ENCODE results near the gene TTBK1. TPM values are rescaled to one million over a fixed set of nuclear protein-coding genes. Genes with fewer than 3 reads are reported as not detected.
A peak's percentile ranks its signal among the peaks of the same experiment; 100 is the strongest.

The TTBK1 gene
- total and polyA plus RNA-seq, 2 of the 4 experiments (the other 2 are of a cell fraction) = 0.02 TPM; not detected in 1

- TF ChIP-seq POLR2A (IDR thresholded peaks at IDR 0.05; ENCODE audit: low read depth, low read length) (no peak), RAD21 (IDR thresholded peaks at IDR 0.05; ENCODE audit: low read length) (no peak), FOS (IDR thresholded peaks at IDR 0.05; ENCODE audit: low read depth, low read length) (no peak), MXI1 (IDR thresholded peaks at IDR 0.05; ENCODE audit: borderline replicate concordance, low read depth, low read length) (no peak), CEBPB (IDR thresholded peaks at IDR 0.05; ENCODE audit: low read depth, low read length) (no peak)
These were observed 19.6 kb downstream of the TTBK1 start (continued) for GRCh38 chr6:43262780-43263313.

GRCh38 chr6:43263314-43264178, 20.3 kb downstream of the TTBK1 start:
- Histone ChIP-seq H3K56ac (ENCODE audit: extremely low read depth, insufficient read depth, low read length) (no peak overlapping the region), H3K9me3 (ENCODE audit: control insufficient read depth, insufficient read depth, low read length) (no peaks in the 10 kb centered on the region), H2AFZ (replicated peaks; ENCODE audit: low read length, poor library complexity) (peak overlapping the region; percentile 80), H3K14ac (replicated peaks; ENCODE audit: low read depth, low read length) (no peak overlapping the region), H2BK20ac (ENCODE audit: low read depth, low read length) (no peak overlapping the region), H3K9ac (ENCODE audit: low read depth, low read length) (no peak overlapping the region), H3K36me3 (ENCODE audit: control insufficient read depth, insufficient read depth, low read length) (no peaks in the 10 kb centered on the region), H3K4me2 (ENCODE audit: low read depth, low read length) (no peak overlapping the region), H2BK120ac (ENCODE audit: low read depth, low read length) (no peak overlapping the region), H3K4me3 (ENCODE audit: insufficient read depth, low read depth, low read length) (no peak overlapping the region), H3K27ac (ENCODE audit: insufficient read depth, low read length) (no peak overlapping the region), H2AK9ac (replicated peaks; ENCODE audit: low read depth, low read length, poor library complexity) (peak overlapping the region; percentile 72), H4K5ac (ENCODE audit: low read depth, low read length) (no peak overlapping the region), H4K8ac (ENCODE audit: low read depth in 2 of 2, low read length in 2 of 2) (no peak overlapping the region), H3K27me3 (ENCODE audit: control insufficient read depth, insufficient read depth, low read length) (peaks cover 35% of the 10 kb centered on the region), H4K91ac (ENCODE audit: insufficient read depth, low read depth, low read length) (no peak overlapping the region), H4K20me1 (ENCODE audit: insufficient read depth, low read length) (no peaks in the 10 kb centered on the region), H3K4ac (ENCODE audit: low read depth, low read length) (no peak overlapping the region), H3K4me1 (ENCODE audit: control insufficient read depth, insufficient read depth, low read length) (no peaks in the 10 kb centered on the region), H2AK5ac (ENCODE audit: low read depth, low read length) (no peak overlapping the region), H2BK5ac (ENCODE audit: low read depth, low read length, poor library complexity, severe bottlenecking) (no peak overlapping the region), H3K18ac (ENCODE audit: low read depth, low read length) (no peak overlapping the region), H3K9me1 (ENCODE audit: insufficient read depth, low read length) (peaks cover 6% of the 10 kb centered on the region), H3K23ac (ENCODE audit: low read depth, low read length) (no peak overlapping the region), H3K79me1 (ENCODE audit: low read depth in 1 of 2, low read length in 2 of 2) (no peaks in the 10 kb centered on the region), H2BK15ac (ENCODE audit: low read depth, low read length) (no peak overlapping the region)
- peak; percentile 62 for DNase-seq
- dilution Hi-C loops (cut with HindIII; ENCODE audit: low sequenced_read_pairs, unreplicated experiment) = no loop called here
- CTCF ChIA-PET = interaction anchor here (0.6 to 2.1 kb wide), 3 partner anchors 70 to 82 kb away, joined by 3 to 6 read pairs (median 3); no protein-coding TSS in a partner anchor
- TF ChIP-seq USF2 (IDR thresholded peaks at IDR 0.05; ENCODE audit: low read depth, low read length) (no peak), SMC3 (IDR thresholded peaks at IDR 0.05; ENCODE audit: low read depth, low read length) (peak; percentile 86), CTCF (conservative IDR thresholded peaks at IDR 0.05; ENCODE audit: low read depth, low read length) (peak; percentile 90), RAD21 (IDR thresholded peaks at IDR 0.05; ENCODE audit: low read length) (peak; percentile 94), MAFK (IDR thresholded peaks at IDR 0.05; ENCODE audit: low read depth, low read length) (no peak)
- intact Hi-C loops (cut with micrococcal nuclease) = loop anchor here (1.0 kb wide), 2 partner anchors 71 to 243 kb away; no protein-coding TSS in a partner anchor
- in situ Hi-C loops (cut with MboI; ENCODE audit: low sequenced_read_pairs) = loop anchor here (5.0 kb wide), 1 partner anchor 69 kb away; no protein-coding TSS in a partner anchor
- peak; percentile 99 for ATAC-seq (ENCODE audit: low read depth)
- WGBS, 2 experiments (ENCODE audit: extremely low coverage in 2 of 2, insufficient read length in 1 of 2) = 36% methylated on average over 5 of the region's 12 CpGs; no CpG with 5 or more reads in 1 of the 2 experiments
- BruUV-seq (replicated peaks) = no TSS peak
- POLR2A ChIA-PET (ENCODE audit: unreplicated experiment) = no interaction called here
